Upper lobe of right lung (tissue), 1 donor: ENCODE measurements around the gene CELSR1. TPM values are rescaled to one million over a fixed set of nuclear protein-coding genes. Genes with fewer than 3 reads are reported as not detected.

Experiments used
- ATAC-seq: fragments of 200-7000 bp; cut with Tn5 transposase; one replicate; pipeline ENCODE4 v1.9.1; 2020; ENCODE audit warnings: mild to moderate bottlenecking, moderate library complexity
- DNase-seq: peaks from one replicate; pipeline ENCODE4 v3.0.0-alpha.2; 2020
- H3K27ac ChIP-seq: fragments of 200-600 bp; one replicate; pipeline ENCODE4 v1.8.0; 2022
- H3K27me3 ChIP-seq: fragments of 200-600 bp; one replicate; pipeline ENCODE4 v1.8.0; 2022; ENCODE audit warnings: mild to moderate bottlenecking
- H3K36me3 ChIP-seq: fragments of 200-600 bp; one replicate; pipeline ENCODE4 v1.8.0; 2022
- H3K4me1 ChIP-seq: fragments of 200-600 bp; one replicate; pipeline ENCODE4 v1.8.0; 2022
- H3K4me3 ChIP-seq: fragments of 200-600 bp; one replicate; pipeline ENCODE4 v1.8.0; 2022; ENCODE audit warnings: mild to moderate bottlenecking
- H3K9me3 ChIP-seq: fragments of 200-600 bp; one replicate; pipeline ENCODE4 v1.8.0; 2022
- intact Hi-C: fragments of 100-400 bp; cut with DNase I; formaldehyde crosslinking; loops from one replicate; pipeline ENCODE4 v1.11.0; 2022
- total RNA-seq: library from RNA; stranded (reverse); fragmentation: NEBNext Ultra II Directional; extraction: Animal tissue kit (Norgen Biotek cat#: 25700); gene quantifications from one replicate; pipeline ENCODE4 v1.2.1, GENCODE V29; 2021
- TF ChIP-seq, protein P1 (sequence below): fragments of 200-600 bp; IDR thresholded peaks from one replicate; pipeline ENCODE4 v1.8.0; 2022; ENCODE audit warnings: antibody characterized with exemption
- donor health status: DM: no; HTN: yes; CAD: no; lungs with severe emphysema.

Gene CELSR1
- total RNA-seq, 1 donor from 2014 or later: 53.5 TPM

- intact Hi-C loops: no loop called here
- no peaks in the 10 kb centered on the region for H3K4me1 ChIP-seq
- H3K4me3 ChIP-seq: no peak overlapping the region
- no peak overlapping the region for H3K27ac ChIP-seq
- no peaks in the 10 kb centered on the region for H3K27me3 ChIP-seq
- TF ChIP-seq, protein P1, sequence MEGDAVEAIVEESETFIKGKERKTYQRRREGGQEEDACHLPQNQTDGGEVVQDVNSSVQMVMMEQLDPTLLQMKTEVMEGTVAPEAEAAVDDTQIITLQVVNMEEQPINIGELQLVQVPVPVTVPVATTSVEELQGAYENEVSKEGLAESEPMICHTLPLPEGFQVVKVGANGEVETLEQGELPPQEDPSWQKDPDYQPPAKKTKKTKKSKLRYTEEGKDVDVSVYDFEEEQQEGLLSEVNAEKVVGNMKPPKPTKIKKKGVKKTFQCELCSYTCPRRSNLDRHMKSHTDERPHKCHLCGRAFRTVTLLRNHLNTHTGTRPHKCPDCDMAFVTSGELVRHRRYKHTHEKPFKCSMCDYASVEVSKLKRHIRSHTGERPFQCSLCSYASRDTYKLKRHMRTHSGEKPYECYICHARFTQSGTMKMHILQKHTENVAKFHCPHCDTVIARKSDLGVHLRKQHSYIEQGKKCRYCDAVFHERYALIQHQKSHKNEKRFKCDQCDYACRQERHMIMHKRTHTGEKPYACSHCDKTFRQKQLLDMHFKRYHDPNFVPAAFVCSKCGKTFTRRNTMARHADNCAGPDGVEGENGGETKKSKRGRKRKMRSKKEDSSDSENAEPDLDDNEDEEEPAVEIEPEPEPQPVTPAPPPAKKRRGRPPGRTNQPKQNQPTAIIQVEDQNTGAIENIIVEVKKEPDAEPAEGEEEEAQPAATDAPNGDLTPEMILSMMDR: no peak
- ATAC-seq (no peak), DNase-seq (peak; percentile 57)
- H3K36me3 ChIP-seq: peaks cover 37% of the 10 kb centered on the region
- H3K9me3 ChIP-seq: no peaks in the 10 kb centered on the region
These were observed 180.6 kb downstream of the CELSR1 start for GRCh38 chr22:46356496-46357480.

- Histone ChIP-seq H3K9me3 (no peaks in the 10 kb centered on the region), H3K36me3 (peaks cover 44% of the 10 kb centered on the region), H3K27ac (no peak overlapping the region), H3K27me3 (no peaks in the 10 kb centered on the region), H3K4me3 (no peak overlapping the region), H3K4me1 (no peaks in the 10 kb centered on the region)
- ATAC-seq (no peak), DNase-seq (peak; percentile 64)
- intact Hi-C loops: no loop called here
- TF ChIP-seq, protein P1: no peak
These were observed 181.4 kb downstream of the CELSR1 start for GRCh38 chr22:46355996-46356471.

DNA sequence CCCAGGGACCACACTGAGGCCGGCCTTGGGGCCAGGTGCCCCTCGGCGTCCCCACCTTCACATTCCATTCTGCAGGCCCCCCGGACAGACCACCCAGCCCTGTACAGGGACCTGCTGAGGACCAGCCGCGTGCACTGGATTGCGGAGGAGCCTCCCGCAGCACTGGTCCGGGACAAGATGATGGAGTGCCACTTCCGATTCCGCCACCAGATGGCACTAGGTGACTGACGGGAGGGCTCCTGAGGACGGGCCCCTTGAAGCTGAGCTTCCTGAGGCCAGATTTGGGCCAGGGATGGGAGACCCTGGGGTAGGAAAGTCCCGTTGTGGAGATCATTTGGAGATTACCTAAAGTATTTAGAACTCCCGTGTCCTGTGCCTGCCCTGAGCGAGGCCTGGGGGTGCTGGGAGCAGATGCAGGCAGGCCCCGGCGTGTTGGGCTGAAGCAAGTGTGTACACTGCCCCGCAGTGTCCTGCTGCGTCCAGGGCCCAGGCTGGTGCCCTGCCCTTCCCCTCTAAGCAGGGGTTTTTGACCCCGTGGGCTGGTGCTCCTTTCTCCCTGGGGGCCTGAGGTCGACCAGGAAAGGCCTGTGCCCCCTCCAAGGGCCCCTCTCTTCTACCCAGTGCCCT is 181.9 kb downstream of the CELSR1 start:
- TF ChIP-seq, protein P1: peak; percentile 69
- Histone ChIP-seq H3K27me3 (no peaks in the 10 kb centered on the region), H3K4me1 (no peaks in the 10 kb centered on the region), H3K36me3 (peaks cover 50% of the 10 kb centered on the region), H3K4me3 (no peak overlapping the region), H3K27ac (no peak overlapping the region), H3K9me3 (no peaks in the 10 kb centered on the region)
- ATAC-seq: peak; percentile 53
- peak; percentile 83 for DNase-seq
- intact Hi-C loops: no loop called here

- Histone ChIP-seq H3K27ac (no peak overlapping the region), H3K4me3 (no peak overlapping the region), H3K27me3 (no peaks in the 10 kb centered on the region), H3K4me1 (no peaks in the 10 kb centered on the region), H3K36me3 (peaks cover 55% of the 10 kb centered on the region), H3K9me3 (no peaks in the 10 kb centered on the region)
- TF ChIP-seq, protein P1: no peak
- intact Hi-C loops: no loop called here
- DNase-seq: no peak
- ATAC-seq: no peak
These were observed 182.5 kb downstream of the CELSR1 start for GRCh38 chr22:46354993-46355305.

DNA sequence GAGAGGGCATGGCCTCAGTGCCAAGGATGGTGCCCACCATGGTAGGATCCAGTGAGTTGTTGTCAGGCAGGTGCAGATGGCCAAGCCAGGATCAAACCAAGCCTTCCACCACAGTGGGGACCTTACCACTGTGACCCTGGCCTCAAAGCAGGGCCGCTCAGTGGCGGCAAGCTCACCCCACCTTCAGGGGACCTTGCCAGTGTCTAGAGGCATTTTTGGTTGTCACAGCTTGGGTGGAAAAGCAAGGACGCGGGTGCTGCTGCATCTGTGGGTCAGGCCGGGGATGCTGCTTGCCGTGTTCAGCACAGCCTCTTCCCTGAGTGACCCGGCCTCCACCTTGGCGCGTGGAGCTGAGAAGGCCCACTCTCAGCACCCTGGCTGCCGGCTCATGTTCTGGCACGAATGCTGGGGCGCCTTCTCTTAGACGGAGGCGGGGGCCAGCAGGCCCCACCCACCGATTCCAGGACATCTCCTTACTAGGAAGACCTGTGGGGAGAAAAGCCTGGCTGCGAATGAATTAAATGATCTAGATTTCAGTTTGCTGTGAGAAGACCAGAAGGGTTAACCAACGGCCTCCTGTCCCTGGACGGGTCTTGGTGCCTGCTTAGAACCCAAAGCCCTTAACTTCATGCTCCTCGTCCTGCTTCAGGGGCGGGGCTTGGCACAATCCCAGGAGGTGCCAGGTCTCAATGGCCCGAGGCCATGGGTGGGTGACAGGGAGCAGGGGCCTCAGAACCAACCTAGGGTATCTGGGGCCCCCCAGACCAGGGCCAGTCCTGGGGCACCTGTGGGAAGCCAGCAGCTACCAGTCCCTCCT is 183.0 kb downstream of the CELSR1 start:
- H3K9me3 ChIP-seq: no peaks in the 10 kb centered on the region
- TF ChIP-seq, protein P1: no peak
- ATAC-seq (no peak), DNase-seq (peak; percentile 64)
- H3K4me3 ChIP-seq: no peak overlapping the region
- H3K27ac ChIP-seq: no peak overlapping the region
- no peaks in the 10 kb centered on the region for H3K4me1 ChIP-seq
- peaks cover 61% of the 10 kb centered on the region for H3K36me3 ChIP-seq
- intact Hi-C loops: no loop called here
- H3K27me3 ChIP-seq: no peaks in the 10 kb centered on the region
